Measurements from ENCODE around the gene PGF. TPM values are rescaled to one million over a fixed set of nuclear protein-coding genes. Genes with fewer than 3 reads are reported as not detected.

Gene PGF
- total RNA-seq, 1 experiment from 2014 or later, result 6.4 TPM

GRCh38 chr14:74946659-74947281 lies 8.6 kb downstream of the PGF start:
- no peaks in the 10 kb centered on the region for H3K36me3 ChIP-seq (ENCODE audit: control insufficient read depth in 1 of 2, insufficient read depth in 2 of 2, low read length in 2 of 2)
- H3K27ac ChIP-seq (ENCODE audit: low read depth, low read length), result no peak overlapping the region
- H3K4me1 ChIP-seq (ENCODE audit: control insufficient read depth in 1 of 2, insufficient read depth in 2 of 2, low read length in 2 of 2), result no peaks in the 10 kb centered on the region
- H3K4me3 ChIP-seq (replicated peaks in 1 of 2; ENCODE audit: low read depth in 1 of 2, low read length in 2 of 2), result no peak overlapping the region
- no peaks in the 10 kb centered on the region for H3K9me2 ChIP-seq (ENCODE audit: insufficient read depth)
- no peak overlapping the region for H3K4me2 ChIP-seq (ENCODE audit: low read length)
- no peak for TF ChIP-seq ELF1 (IDR thresholded peaks at IDR 0.05; ENCODE audit: borderline replicate concordance, low read depth)
- H3K27me3 ChIP-seq (ENCODE audit: insufficient read depth, low read length), result no peaks in the 10 kb centered on the region
- DNase-seq (ENCODE audit: low read depth, low spot score), result no peak
- peak; percentile 52 for ATAC-seq
- no peaks in the 10 kb centered on the region for H4K20me1 ChIP-seq (ENCODE audit: insufficient read depth)
- no peaks in the 10 kb centered on the region for H3K79me2 ChIP-seq (ENCODE audit: insufficient read depth, low read length)
- H3K9ac ChIP-seq (ENCODE audit: low read length), result no peak overlapping the region
- ChIA-PET RAD21 (ENCODE audit: low non-redundant PET in 1 of 2, low total read pairs in 2 of 2, uncharacterized antibody in 2 of 2, unreplicated experiment in 2 of 2) (no interaction called here), POLR2A (interaction anchor here (1.5 kb wide), 1 partner anchor 9 kb away, joined by 5 read pairs; the partner anchor contains the start of gene PGF), CTCF (interaction anchor here (1.1 to 3.0 kb wide), 5 partner anchors 17 to 143 kb away, joined by 4 to 29 read pairs (median 7); partner anchors contain the start of gene RPS6KL1)
- BruUV-seq (replicated peaks), result no TSS peak
- intact Hi-C loops (cut with micrococcal nuclease), result loop anchor here (1.0 kb wide), 1 partner anchor 142 kb away; no protein-coding TSS in a partner anchor
- no peak overlapping the region for H2AFZ ChIP-seq (ENCODE audit: low read depth, low read length, poor library complexity, severe bottlenecking)
- H3K9me3 ChIP-seq (ENCODE audit: control insufficient read depth in 1 of 2, insufficient read depth in 1 of 2, low read depth in 1 of 2, low read length in 2 of 2), result no peaks in the 10 kb centered on the region

GRCh38 chr14:74945852-74946658 lies 9.3 kb downstream of the PGF start:
- H4K20me1 ChIP-seq (ENCODE audit: insufficient read depth), result no peaks in the 10 kb centered on the region
- H3K9ac ChIP-seq (ENCODE audit: low read length), result no peak overlapping the region
- H3K9me3 ChIP-seq (ENCODE audit: control insufficient read depth in 1 of 2, insufficient read depth in 1 of 2, low read depth in 1 of 2, low read length in 2 of 2), result no peaks in the 10 kb centered on the region
- ChIA-PET RAD21 (ENCODE audit: low non-redundant PET in 1 of 2, low total read pairs in 2 of 2, uncharacterized antibody in 2 of 2, unreplicated experiment in 2 of 2) (interaction anchor here in 1 of 2 experiments (1.2 kb wide), 1 partner anchor 23 kb away, joined by 5 read pairs; the partner anchor contains the start of gene RPS6KL1), POLR2A (interaction anchor here (1.5 kb wide), 1 partner anchor 9 kb away, joined by 5 read pairs; the partner anchor contains the start of gene PGF), CTCF (interaction anchor here (0.9 to 3.0 kb wide), 11 partner anchors 8 to 178 kb away, joined by 3 to 29 read pairs (median 6); partner anchors contain the start of genes ACYP1, PGF and RPS6KL1)
- H3K4me2 ChIP-seq (ENCODE audit: low read length), result no peak overlapping the region
- no peak overlapping the region for H3K27ac ChIP-seq (ENCODE audit: low read depth, low read length)
- DNase-seq (ENCODE audit: low read depth, low spot score) (peak; percentile 39), ATAC-seq (peak; percentile 92)
- TSS peak; percentile 53 for BruUV-seq (replicated peaks)
- no peak for TF ChIP-seq POLR2AphosphoS5 (IDR thresholded peaks at IDR 0.05; ENCODE audit: low read depth, low read length)
- TF ChIP-seq TCF7L2 (IDR thresholded peaks at IDR 0.05; ENCODE audit: borderline replicate concordance, extremely low read depth, insufficient read depth, insufficient read length), result no peak
- no peak for TF ChIP-seq MAX (IDR thresholded peaks at IDR 0.05)
- TF ChIP-seq CTCF (IDR thresholded peaks at IDR 0.05 in 2 of 3, conservative IDR thresholded peaks at IDR 0.05 in 1 of 3; ENCODE audit: borderline replicate concordance in 1 of 3, insufficient read depth in 1 of 3, low read depth in 2 of 3, low read length in 2 of 3), result peak; percentile 79 to 97 (median 93)
- TF ChIP-seq RAD21 (IDR thresholded peaks at IDR 0.05; ENCODE audit: low read depth), result peak; percentile 86
- TF ChIP-seq EZH2 (IDR thresholded peaks at IDR 0.05), result no peak
- TF ChIP-seq POLR2A (IDR thresholded peaks at IDR 0.05; ENCODE audit: borderline replicate concordance, extremely low read depth, insufficient read depth, insufficient read length), result peak; percentile 29
- no peaks in the 10 kb centered on the region for H3K4me1 ChIP-seq (ENCODE audit: control insufficient read depth in 1 of 2, insufficient read depth in 2 of 2, low read length in 2 of 2)
- no peak overlapping the region for H3K4me3 ChIP-seq (replicated peaks in 1 of 2; ENCODE audit: low read depth in 1 of 2, low read length in 2 of 2)
- intact Hi-C loops (cut with micrococcal nuclease), result loop anchor here (1.0 kb wide), 1 partner anchor 142 kb away; no protein-coding TSS in a partner anchor
- no peaks in the 10 kb centered on the region for H3K9me2 ChIP-seq (ENCODE audit: insufficient read depth)
- no peaks in the 10 kb centered on the region for H3K27me3 ChIP-seq (ENCODE audit: insufficient read depth, low read length)
- no peaks in the 10 kb centered on the region for H3K79me2 ChIP-seq (ENCODE audit: insufficient read depth, low read length)
- H3K36me3 ChIP-seq (ENCODE audit: control insufficient read depth in 1 of 2, insufficient read depth in 2 of 2, low read length in 2 of 2), result no peaks in the 10 kb centered on the region
- no peak overlapping the region for H2AFZ ChIP-seq (ENCODE audit: low read depth, low read length, poor library complexity, severe bottlenecking)
